Erythroblast (primary cell): ENCODE results near the gene APLN.

Experiments
- GATA1 ChIP-seq: IDR thresholded peaks from 2 replicates; pipeline ENCODE4 v1.6.1; 2011; ENCODE audit warnings: low read depth, mild to moderate bottlenecking, control low read depth, low read length, moderate library complexity
- POLR2A ChIP-seq: IDR thresholded peaks from 2 replicates; pipeline ENCODE4 v1.6.1; 2011; ENCODE audit warnings: mild to moderate bottlenecking, low read length

- TF ChIP-seq POLR2A (no peak), GATA1 (no peak)
Measured at GRCh38 chrX:129637217-129638109, 17.3 kb downstream of the APLN start.
